Right hindlimb (tissue), 1 donor: ENCODE results near the gene DDX25.
"Not testable (repeated sequence)": the region's sequence is repeated elsewhere in the genome, so short reads cannot be mapped to it uniquely, and the experiment has no call there.

Experiments used
- DNase-seq: peaks from one replicate; pipeline ENCODE4 v3.0.0-alpha.2; 2018

The DDX25 gene

GRCh38 chr11:125910226-125910849 lies 6.0 kb downstream of the DDX25 start:
- DNase-seq, result no peak

- not testable (repeated sequence) for DNase-seq
These were observed 10.3 kb downstream of the DDX25 start for GRCh38 chr11:125914601-125915000.

DNA sequence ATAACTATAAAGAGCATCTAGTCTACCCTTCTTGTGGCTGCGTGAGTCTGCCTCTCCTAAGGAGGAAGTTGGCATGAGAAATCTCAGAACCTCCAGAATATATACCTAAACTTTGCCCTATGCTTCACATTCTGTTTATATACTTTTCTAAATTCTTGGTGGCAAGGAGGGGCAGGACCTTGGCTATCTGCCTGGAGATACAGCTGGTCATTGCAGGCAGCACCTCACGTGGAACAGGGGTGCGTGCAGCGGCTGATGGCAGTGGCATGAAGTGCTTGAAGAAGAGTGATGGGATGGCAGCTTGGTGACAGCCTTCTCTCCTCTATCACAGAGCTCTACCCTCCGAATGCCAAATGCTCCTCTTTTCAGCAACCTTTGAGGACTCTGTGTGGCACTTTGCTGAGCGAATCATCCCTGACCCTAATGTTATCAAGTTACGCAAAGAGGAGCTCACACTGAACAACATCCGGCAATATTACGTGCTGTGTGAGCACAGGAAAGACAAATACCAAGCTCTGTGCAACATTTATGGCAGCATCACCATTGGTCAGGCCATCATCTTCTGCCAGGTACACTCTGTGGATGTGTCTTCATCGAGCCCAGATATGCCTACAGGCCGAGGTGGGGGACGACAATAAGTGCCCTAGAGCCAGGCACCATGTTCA lies 12.5 kb downstream of the DDX25 start:
- no peak for DNase-seq

- no peak for DNase-seq
These were observed 14.0 kb downstream of the DDX25 start for GRCh38 chr11:125918140-125918840.

GRCh38 chr11:125921042-125921441 lies 16.7 kb downstream of the DDX25 start:
- no peak for DNase-seq

DNA sequence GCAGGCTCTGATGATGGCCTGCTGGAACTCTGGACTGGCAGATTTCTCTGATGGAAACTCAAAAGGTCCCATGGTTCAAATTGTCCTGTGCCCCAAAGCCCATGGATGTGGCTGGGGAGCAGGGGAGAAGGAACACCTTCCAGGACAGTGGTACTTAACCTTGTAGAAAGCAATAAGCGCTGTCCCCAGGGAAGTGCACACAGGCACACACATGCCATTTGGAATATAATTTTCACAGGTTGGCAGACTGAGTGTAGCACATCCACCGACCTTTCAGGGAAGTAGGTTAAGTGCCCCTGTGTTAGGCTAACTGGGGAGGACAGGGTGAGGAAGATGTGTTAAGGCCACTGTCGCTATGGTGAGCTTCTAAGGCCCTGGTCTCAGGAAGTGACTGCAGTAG lies 17.8 kb downstream of the DDX25 start:
- DNase-seq, result no peak

- DNase-seq, result peak; percentile 80
These were observed 18.8 kb downstream of the DDX25 start for GRCh38 chr11:125923012-125923579.

- DNase-seq, result no peak
These were observed 19.3 kb downstream of the DDX25 start for GRCh38 chr11:125923633-125924032.

DNA sequence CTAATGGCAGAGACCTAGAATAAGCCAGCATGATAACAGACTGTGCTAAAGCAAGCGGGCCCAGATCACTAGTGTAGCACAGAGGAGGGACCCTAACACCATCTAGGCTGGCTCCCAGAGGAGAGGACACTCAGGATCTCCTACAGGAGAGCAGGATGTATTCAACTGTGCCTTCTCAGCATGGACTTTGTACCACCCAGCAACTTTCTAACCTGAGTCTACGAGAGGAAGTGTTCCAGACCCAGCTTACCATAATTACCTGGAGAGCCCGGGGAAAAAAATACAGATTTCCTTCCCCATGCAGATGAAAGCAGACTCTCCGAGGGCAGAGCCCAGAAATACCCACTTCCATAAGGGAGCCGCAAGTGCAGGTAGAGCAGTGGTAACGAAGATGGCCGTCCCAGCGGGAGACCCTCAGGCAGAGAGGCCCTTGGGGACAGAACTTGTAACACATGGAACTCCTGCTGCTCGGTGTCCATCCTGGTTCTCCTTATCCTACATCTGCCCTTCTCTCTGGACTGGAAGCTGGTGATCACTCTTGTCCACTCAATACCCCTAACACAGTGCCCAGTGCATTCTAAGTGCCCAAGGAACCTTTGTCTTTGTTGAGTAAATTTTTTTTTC lies 20.2 kb downstream of the DDX25 start:
- DNase-seq, result no peak

DNA sequence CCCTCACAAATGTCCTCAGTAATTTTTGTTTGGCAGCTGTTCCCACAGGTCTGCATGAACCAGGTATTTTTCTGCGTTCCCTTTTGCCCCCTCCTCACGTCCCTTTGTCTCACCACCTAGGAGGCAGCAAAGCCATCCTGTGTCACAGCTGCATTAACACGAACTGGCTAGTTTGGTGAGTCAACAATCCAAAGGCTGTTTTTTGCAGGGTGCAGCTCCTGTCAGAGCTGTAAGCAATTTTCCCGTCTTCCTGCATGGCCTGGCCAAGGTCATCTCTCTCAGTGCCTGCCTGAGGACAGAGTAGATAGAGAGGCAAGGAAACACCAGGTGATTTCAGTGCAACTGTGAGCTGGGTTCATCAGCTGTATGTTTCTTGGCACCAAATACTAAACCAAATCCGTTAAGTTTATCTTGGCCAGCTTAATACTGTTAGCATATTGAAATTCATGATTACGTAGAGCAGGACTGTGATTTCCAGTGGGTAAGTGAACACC lies 21.0 kb downstream of the DDX25 start:
- no peak for DNase-seq

- DNase-seq, result no peak
These were observed 21.5 kb downstream of the DDX25 start for GRCh38 chr11:125925804-125926203.

- no peak for DNase-seq
These were observed 22.4 kb downstream of the DDX25 start for GRCh38 chr11:125926682-125927081.

DNA sequence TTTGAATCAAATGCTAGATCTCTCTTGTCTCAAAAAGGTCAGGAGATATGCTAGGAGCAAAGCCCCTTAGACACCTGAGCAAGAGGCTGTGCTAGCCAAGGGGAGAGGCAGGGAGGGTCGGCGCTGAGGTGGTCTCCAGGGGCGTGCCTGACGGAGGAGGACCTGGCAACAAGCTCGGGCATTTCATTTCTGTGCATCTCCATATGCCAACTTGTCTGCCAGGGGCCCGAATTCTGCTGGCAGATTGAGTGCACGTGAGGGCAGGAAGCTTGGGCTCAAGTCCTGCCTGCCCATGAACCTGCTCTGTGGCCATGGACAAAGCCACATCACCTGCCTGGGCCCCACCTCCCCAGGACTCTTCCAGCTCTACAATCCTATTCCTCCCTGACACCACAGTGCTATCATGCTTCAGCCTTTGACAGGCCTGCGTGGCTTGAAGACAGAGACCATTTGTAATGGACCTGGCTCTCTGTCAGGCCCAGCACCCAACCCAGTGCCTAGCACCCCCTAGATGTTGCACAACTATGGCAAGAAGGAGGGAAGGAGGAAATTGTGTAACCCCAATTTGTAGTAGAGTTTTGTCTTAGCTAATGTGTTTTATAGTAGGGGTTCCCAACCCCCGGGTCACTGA lies 25.3 kb downstream of the DDX25 start:
- DNase-seq, result no peak

GRCh38 chr11:125930076-125930450 lies 25.8 kb downstream of the DDX25 start:
- no peak for DNase-seq

- DNase-seq, result no peak
These were observed 26.8 kb downstream of the DDX25 start for GRCh38 chr11:125931116-125931515.

DNA sequence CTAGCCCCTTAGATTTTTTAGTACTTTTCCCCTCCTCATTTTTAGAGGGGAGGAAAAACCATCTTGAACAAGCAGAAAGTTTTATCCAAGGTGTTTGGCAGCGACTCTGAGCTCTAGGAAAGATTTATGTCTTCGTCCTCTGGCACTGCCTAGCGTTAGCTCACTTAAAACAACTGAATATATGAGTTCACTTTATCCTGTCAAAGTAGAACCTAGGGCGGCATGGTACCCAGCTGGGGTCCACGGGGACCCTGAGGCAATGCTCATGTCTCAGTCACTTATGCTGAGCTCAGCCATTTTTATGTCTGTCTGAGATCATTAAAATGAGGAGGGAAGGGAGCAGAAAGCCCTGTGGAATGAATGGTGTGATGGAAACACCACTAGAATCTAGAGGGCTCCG lies 27.4 kb downstream of the DDX25 start:
- DNase-seq, result peak; percentile 73

DNA sequence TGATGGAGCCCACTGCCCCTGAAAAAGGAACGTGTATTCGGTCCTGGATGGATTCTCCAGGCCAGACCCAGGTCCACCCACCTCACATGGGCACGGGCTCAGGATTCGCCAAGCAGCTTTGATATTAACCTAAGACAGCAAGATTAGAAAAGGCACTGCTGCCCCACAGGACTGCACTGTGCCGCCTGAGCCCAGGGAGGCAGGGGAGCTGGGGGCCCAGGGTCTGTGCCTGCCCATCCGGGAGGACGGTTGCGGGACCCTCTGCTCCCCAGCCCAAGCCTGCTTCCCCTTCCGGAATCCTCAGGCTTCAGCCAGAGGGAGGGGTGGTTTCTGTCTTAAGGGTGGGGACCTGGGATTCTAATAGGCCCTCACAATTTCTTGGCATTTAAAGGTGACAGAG lies 28.0 kb downstream of the DDX25 start:
- DNase-seq, result no peak

DNA sequence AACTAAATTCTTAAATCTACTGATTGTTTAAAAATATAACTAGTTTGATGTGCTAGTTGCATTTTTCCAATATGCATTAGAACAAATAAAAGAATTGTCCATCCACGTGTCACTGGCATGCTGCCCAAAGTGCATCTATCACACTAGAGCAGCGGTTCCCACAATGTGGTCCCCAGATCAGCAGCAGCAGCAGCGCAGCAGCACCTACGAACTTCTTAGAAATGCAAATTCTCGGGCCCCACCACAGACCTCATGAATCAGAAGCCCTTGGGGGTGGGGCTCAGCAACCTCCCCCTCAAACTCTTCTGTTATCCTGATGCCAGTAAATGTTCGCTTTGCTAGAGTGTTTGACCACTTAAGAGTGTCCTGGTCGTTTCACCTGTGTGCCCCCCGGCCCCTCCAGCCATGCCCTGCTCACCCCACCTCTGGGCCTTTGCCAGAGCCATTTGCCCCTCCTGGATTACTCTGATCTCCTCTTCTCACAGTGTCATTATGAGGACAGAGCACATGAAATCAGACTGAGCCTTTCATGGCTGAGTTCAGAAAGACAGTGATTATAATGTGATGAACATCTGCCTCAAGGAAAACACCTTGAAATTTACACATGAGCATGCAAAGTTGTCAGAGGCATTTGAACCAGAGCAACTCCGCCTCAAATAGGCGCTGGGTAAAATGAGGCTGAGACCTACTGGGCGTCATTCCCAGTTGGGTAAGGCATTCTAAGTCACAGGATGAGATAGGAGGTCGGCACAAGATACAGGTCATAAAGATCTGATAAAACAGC lies 28.9 kb downstream of the DDX25 start:
- DNase-seq, result no peak

GRCh38 chr11:125934473-125934872 lies 30.2 kb downstream of the DDX25 start:
- DNase-seq, result no peak

- no peak for DNase-seq
These were observed 30.7 kb downstream of the DDX25 start for GRCh38 chr11:125935056-125935455.

- DNase-seq, result peak; percentile 85
These were observed 31.4 kb downstream of the DDX25 start for GRCh38 chr11:125935618-125936199.

DNA sequence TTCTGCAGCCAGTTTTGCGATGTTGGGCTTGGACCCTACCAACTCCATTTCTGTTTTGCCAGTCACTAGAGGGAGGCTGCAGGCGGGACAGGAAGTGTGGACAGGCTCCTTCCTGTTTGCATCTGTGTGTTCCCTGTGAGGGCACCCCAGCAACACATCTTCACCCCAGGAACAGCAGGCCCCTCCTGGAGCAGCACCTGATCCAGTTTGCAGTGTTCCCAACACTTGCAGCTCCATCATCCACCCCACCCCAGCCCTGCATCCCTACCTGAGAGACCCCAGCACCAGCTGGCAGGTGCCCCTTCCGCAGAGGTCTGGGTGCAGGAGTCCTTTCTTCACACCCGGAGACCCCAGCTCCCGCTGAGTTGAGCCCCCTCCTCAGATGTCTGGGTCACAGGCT lies 34.1 kb downstream of the DDX25 start:
- no peak for DNase-seq
